Measurements from ENCODE around the gene ACACA.

DNA sequence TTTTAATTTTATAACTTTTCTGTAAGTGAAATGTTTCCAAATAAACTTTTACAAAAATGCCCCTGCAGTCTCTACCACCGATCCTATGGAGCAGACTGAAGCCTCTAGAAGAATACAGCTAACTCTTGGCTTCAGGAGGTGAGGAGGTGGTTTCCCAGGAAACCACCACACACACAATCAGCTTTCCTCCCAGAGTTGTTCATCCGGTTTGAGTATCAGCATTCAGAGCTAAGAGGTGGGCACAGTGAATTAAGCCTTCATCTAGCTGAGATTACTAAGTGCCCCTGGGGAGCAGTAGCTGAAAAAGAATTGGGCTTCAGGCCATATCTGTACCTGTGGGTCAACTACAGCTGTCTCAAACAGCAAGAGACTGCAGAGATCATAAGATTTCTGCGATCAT is 318.2 kb downstream of the ACACA start:
- TF ChIP-seq, protein P1, sequence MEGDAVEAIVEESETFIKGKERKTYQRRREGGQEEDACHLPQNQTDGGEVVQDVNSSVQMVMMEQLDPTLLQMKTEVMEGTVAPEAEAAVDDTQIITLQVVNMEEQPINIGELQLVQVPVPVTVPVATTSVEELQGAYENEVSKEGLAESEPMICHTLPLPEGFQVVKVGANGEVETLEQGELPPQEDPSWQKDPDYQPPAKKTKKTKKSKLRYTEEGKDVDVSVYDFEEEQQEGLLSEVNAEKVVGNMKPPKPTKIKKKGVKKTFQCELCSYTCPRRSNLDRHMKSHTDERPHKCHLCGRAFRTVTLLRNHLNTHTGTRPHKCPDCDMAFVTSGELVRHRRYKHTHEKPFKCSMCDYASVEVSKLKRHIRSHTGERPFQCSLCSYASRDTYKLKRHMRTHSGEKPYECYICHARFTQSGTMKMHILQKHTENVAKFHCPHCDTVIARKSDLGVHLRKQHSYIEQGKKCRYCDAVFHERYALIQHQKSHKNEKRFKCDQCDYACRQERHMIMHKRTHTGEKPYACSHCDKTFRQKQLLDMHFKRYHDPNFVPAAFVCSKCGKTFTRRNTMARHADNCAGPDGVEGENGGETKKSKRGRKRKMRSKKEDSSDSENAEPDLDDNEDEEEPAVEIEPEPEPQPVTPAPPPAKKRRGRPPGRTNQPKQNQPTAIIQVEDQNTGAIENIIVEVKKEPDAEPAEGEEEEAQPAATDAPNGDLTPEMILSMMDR (IDR thresholded peaks at IDR 0.05) = no peak
- TF ChIP-seq POLR2A (IDR thresholded peaks at IDR 0.05) = no peak

Measured in adrenal gland (tissue), 5 donors.